Measurements from ENCODE around the gene CTIF. TPM values are rescaled to one million over a fixed set of nuclear protein-coding genes. Genes with fewer than 3 reads are reported as not detected.

Gene CTIF
- polyA plus RNA-seq, 2 donors: 11.8 to 22.7 TPM

DNA sequence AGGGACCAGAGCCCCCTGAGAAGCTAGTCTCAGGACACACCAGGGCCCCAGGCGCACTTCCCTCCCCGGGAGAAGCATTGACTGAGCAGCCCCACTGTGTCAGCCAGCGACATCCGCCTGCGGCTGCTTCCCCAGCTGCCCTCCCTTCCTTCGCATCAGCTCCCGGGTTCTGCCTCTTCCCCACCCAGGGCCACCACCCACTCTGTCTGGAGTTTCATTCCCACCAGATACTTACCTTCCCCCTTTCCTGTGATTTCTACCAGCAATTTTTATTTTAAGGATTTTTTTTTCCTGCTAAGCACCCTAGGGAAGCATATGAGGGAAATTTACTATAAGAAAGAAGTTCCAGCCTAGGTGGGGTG is 312.7 kb downstream of the CTIF start:
- Histone ChIP-seq H3K4me3 (ENCODE audit: low read depth in 1 of 2, low read length in 2 of 2) (no peak overlapping the region), H3K36me3 (ENCODE audit: control insufficient read depth in 2 of 2, insufficient read depth in 2 of 2, low read length in 1 of 2) (no peaks in the 10 kb centered on the region), H3K27me3 (ENCODE audit: control insufficient read depth in 1 of 2, insufficient read depth in 2 of 2, low read length in 2 of 2) (no peaks in the 10 kb centered on the region), H3K4me1 (ENCODE audit: control insufficient read depth in 2 of 2, insufficient read depth in 2 of 2, low read length in 1 of 2) (peaks cover 7 to 12% of the 10 kb centered on the region in 2 donors), H3K27ac (ENCODE audit: low read depth in 2 of 2, low read length in 1 of 2) (no peak overlapping the region), H3K9me3 (ENCODE audit: control insufficient read depth in 2 of 2, insufficient read depth in 1 of 2, low read depth in 1 of 2, low read length in 1 of 2) (no peaks in the 10 kb centered on the region)
- WGBS, 2 donors: 62 to 68% methylated on average over 7 of the region's 7 CpGs

DNA sequence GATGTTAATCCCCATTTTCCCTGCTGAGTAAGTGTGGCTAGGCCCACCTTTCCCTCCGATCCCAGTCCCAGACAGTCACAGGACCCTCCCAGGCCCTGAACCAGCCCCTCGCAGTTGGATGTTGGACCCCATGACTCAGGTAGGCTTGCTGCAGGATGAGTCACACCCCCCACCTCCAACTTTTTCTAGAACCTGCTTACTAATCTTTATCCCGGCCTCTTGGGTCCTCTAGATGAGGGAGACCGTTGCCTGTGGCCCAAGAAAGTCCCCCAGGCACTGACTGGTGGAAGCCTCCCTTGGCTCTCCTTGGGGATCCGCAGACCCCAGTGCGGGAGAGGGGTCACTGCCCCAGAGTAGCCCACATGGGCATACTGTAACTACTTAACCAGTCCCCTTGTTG is 313.5 kb downstream of the CTIF start:
- Histone ChIP-seq H3K4me1 (ENCODE audit: control insufficient read depth in 2 of 2, insufficient read depth in 2 of 2, low read length in 1 of 2) (peaks cover 7 to 12% of the 10 kb centered on the region in 2 donors), H3K9me3 (ENCODE audit: control insufficient read depth in 2 of 2, insufficient read depth in 1 of 2, low read depth in 1 of 2, low read length in 1 of 2) (no peaks in the 10 kb centered on the region), H3K4me3 (ENCODE audit: low read depth in 1 of 2, low read length in 2 of 2) (no peak overlapping the region), H3K27ac (ENCODE audit: low read depth in 2 of 2, low read length in 1 of 2) (no peak overlapping the region), H3K27me3 (ENCODE audit: control insufficient read depth in 1 of 2, insufficient read depth in 2 of 2, low read length in 2 of 2) (no peaks in the 10 kb centered on the region), H3K36me3 (ENCODE audit: control insufficient read depth in 2 of 2, insufficient read depth in 2 of 2, low read length in 1 of 2) (peaks cover 0 to under 1% of the 10 kb centered on the region in 2 donors)
- 90 to 95% methylated on average over 6 of the region's 6 CpGs for WGBS, 2 donors

DNA sequence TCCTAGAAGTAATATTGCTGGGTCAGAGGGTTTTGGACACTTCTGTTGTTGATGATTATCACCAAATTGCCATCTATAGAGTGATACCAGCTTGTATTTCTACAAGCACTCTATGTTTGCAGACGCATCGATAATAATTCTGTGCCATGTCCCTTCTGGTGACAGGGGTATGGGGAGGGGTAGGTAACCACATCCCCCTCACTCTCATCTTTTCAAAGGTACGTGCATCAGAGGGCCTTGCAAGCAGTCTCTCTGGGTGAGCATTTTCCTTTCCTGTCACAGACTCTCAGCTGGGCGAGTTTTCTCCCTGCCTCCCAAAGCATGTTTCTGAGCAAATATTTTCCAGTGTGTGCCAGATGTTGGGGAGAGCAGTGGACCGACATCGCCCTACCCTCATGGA is 314.0 kb downstream of the CTIF start:
- Histone ChIP-seq H3K27me3 (ENCODE audit: control insufficient read depth in 1 of 2, insufficient read depth in 2 of 2, low read length in 2 of 2) (no peaks in the 10 kb centered on the region), H3K4me1 (ENCODE audit: control insufficient read depth in 2 of 2, insufficient read depth in 2 of 2, low read length in 1 of 2) (peaks cover 6 to 10% of the 10 kb centered on the region in 2 donors), H3K9me3 (ENCODE audit: control insufficient read depth in 2 of 2, insufficient read depth in 1 of 2, low read depth in 1 of 2, low read length in 1 of 2) (no peaks in the 10 kb centered on the region), H3K36me3 (ENCODE audit: control insufficient read depth in 2 of 2, insufficient read depth in 2 of 2, low read length in 1 of 2) (peaks cover 2 to 3% of the 10 kb centered on the region in 2 donors), H3K4me3 (ENCODE audit: low read depth in 1 of 2, low read length in 2 of 2) (no peak overlapping the region), H3K27ac (ENCODE audit: low read depth in 2 of 2, low read length in 1 of 2) (no peak overlapping the region)
- 86 to 94% methylated on average over 6 of the region's 6 CpGs for WGBS, 2 donors

DNA sequence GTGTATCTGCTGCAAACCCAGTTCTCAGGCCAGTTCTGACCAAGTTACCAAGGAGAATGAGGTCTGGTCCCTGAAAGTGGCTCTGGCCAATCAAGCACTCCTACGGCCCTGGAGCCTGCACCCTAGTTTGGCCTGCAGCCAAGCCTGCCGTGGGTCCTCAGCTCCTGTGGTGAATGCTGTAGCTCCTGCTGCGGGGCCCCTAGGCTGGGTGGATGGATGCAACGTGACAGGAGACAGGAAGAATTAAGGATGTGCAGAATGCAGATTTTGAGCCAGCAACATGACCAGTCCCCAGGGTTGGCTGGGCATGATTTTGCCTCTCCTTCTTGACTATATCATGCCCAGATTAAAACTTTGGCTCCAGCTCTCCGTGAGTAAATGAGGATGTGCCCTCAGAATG is 314.8 kb downstream of the CTIF start:
- WGBS, 2 donors: 47 to 68% methylated on average over 5 of the region's 5 CpGs
- peaks cover 2 to 3% of the 10 kb centered on the region in 2 donors for H3K36me3 ChIP-seq (ENCODE audit: control insufficient read depth in 2 of 2, insufficient read depth in 2 of 2, low read length in 1 of 2)
- no peaks in the 10 kb centered on the region for H3K9me3 ChIP-seq (ENCODE audit: control insufficient read depth in 2 of 2, insufficient read depth in 1 of 2, low read depth in 1 of 2, low read length in 1 of 2)

DNA sequence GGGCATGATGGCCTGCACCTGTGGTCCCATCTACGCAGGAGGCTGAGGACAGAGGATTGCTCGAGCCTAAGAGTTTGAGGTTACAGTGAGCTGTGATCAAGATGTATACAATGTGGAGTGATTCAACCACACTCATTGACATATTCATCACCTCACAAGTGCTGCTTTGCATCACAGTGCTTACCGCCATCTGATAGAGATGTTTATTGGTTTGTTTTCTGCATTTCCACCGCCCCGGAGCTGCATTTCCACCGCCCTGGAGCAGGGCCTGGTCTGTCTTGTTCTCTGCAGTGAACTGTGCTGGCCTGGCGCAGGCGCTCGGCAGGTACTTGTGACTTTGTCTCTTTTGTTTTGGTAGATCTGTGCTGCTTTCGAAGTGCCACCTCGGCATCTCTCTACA is 315.9 kb downstream of the CTIF start:
- Histone ChIP-seq H3K4me1 (ENCODE audit: control insufficient read depth in 2 of 2, insufficient read depth in 2 of 2, low read length in 1 of 2) (no peaks in the 10 kb centered on the region), H3K9me3 (ENCODE audit: control insufficient read depth in 2 of 2, insufficient read depth in 1 of 2, low read depth in 1 of 2, low read length in 1 of 2) (no peaks in the 10 kb centered on the region), H3K4me3 (ENCODE audit: low read depth in 1 of 2, low read length in 2 of 2) (no peak overlapping the region), H3K27ac (ENCODE audit: low read depth in 2 of 2, low read length in 1 of 2) (no peak overlapping the region), H3K27me3 (ENCODE audit: control insufficient read depth in 1 of 2, insufficient read depth in 2 of 2, low read length in 2 of 2) (no peaks in the 10 kb centered on the region), H3K36me3 (ENCODE audit: control insufficient read depth in 2 of 2, insufficient read depth in 2 of 2, low read length in 1 of 2) (peaks cover 2 to 3% of the 10 kb centered on the region in 2 donors)
- 87 to 91% methylated on average over 11 of the region's 11 CpGs for WGBS, 2 donors

More for the DNA sequence above, 314.8 kb downstream of the CTIF start:
- H3K4me3 ChIP-seq (ENCODE audit: low read depth in 1 of 2, low read length in 2 of 2): no peak overlapping the region
- no peak overlapping the region for H3K27ac ChIP-seq (ENCODE audit: low read depth in 2 of 2, low read length in 1 of 2)
- peaks cover 0 to 2% of the 10 kb centered on the region in 2 donors for H3K4me1 ChIP-seq (ENCODE audit: control insufficient read depth in 2 of 2, insufficient read depth in 2 of 2, low read length in 1 of 2)
- no peaks in the 10 kb centered on the region for H3K27me3 ChIP-seq (ENCODE audit: control insufficient read depth in 1 of 2, insufficient read depth in 2 of 2, low read length in 2 of 2)

DNA sequence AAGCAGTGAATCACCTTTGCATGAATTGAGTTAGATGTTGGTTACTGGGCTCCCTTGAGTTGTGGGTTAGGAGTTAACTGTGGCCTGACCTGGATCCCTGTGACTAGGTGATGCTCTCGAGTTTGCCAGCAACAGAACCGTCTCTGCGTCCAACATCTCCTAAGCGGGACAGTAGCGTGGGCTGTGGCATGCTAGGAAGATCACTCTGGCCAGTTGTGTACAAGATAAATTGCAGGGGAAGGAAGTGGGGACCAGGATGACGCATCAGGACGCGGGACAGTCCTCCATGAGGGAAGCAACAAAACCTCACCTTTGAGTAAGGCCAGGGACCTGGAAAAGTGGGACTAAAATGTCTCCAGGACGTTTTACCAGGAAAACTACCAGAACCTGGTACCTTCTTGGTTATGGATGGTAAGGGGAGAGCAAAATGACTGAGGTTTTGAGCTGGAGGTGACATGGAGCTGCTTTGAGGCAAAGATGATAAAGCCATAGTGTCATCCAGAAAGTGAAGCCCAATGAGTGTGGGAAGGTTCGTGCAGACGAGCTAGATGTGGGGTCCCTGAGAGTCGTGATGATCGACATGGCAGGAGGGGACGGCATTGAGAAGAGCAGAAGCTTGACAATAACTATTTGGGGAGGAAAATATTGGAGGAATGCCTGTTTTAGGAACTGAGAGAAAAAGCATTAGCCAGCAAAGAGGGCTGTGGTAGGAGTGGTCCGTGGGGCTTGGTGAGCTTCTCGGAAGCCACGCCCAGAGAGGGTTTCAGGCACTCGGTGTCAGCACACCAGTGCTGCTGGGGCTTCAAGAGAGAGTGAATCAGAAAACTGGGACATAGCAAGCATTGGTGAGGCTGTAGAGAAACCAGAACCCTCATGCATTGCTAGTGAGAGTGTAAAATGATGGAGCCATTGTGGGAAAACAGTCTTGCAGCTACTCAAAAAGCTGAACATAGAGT is 316.9 kb downstream of the CTIF start:
- no peaks in the 10 kb centered on the region for H3K27me3 ChIP-seq (ENCODE audit: control insufficient read depth in 1 of 2, insufficient read depth in 2 of 2, low read length in 2 of 2)
- no peaks in the 10 kb centered on the region for H3K9me3 ChIP-seq (ENCODE audit: control insufficient read depth in 2 of 2, insufficient read depth in 1 of 2, low read depth in 1 of 2, low read length in 1 of 2)
- H3K4me1 ChIP-seq (ENCODE audit: control insufficient read depth in 2 of 2, insufficient read depth in 2 of 2, low read length in 1 of 2): no peaks in the 10 kb centered on the region
- no peak overlapping the region for H3K4me3 ChIP-seq (ENCODE audit: low read depth in 1 of 2, low read length in 2 of 2)
- H3K27ac ChIP-seq (ENCODE audit: low read depth in 2 of 2, low read length in 1 of 2): no peak overlapping the region
- peaks cover 2 to 3% of the 10 kb centered on the region in 2 donors for H3K36me3 ChIP-seq (ENCODE audit: control insufficient read depth in 2 of 2, insufficient read depth in 2 of 2, low read length in 1 of 2)
- 79 to 82% methylated on average over 18 of the region's 18 CpGs for WGBS, 2 donors

DNA sequence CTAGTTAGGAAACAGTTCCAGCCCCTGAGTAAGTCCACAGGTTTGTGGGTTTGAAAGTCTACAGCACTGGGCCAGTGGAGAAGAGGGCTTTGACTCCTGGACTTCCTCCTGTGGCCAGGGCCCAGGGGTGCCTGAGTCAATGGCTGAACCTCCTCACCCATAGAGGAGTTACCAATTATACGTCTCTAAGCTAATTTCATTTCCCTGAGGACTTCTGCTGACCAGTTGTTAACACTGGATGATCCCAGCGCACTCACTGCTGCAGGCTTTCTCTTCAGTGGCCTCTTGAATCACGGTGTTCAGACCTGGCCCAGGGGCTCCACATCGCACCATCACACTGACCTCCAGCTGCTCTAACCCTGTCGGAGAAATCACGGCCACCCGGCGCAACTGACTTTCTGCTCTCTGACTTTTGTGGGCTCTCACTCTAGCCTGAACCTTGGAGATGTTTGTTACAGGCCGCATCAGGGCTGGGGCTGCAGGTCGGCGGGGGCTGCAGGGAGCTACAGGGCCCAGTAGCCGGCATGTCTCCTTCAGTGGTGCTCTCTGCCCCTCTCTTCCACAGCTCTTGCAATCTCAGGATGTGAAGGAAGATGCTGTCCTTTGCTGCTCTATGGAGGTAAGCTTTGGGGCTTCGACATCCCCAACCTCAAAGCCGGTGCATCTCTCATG is 318.3 kb downstream of the CTIF start:
- H3K4me1 ChIP-seq (ENCODE audit: control insufficient read depth in 2 of 2, insufficient read depth in 2 of 2, low read length in 1 of 2): no peaks in the 10 kb centered on the region
- 97% methylated on average over 14 of the region's 14 CpGs for WGBS, 2 donors
- H3K27me3 ChIP-seq (ENCODE audit: control insufficient read depth in 1 of 2, insufficient read depth in 2 of 2, low read length in 2 of 2): no peaks in the 10 kb centered on the region
- H3K4me3 ChIP-seq (ENCODE audit: low read depth in 1 of 2, low read length in 2 of 2): no peak overlapping the region
- no peak overlapping the region for H3K27ac ChIP-seq (ENCODE audit: low read depth in 2 of 2, low read length in 1 of 2)
- peaks cover 2 to 3% of the 10 kb centered on the region in 2 donors for H3K36me3 ChIP-seq (ENCODE audit: control insufficient read depth in 2 of 2, insufficient read depth in 2 of 2, low read length in 1 of 2)
- H3K9me3 ChIP-seq (ENCODE audit: control insufficient read depth in 2 of 2, insufficient read depth in 1 of 2, low read depth in 1 of 2, low read length in 1 of 2): no peaks in the 10 kb centered on the region

DNA sequence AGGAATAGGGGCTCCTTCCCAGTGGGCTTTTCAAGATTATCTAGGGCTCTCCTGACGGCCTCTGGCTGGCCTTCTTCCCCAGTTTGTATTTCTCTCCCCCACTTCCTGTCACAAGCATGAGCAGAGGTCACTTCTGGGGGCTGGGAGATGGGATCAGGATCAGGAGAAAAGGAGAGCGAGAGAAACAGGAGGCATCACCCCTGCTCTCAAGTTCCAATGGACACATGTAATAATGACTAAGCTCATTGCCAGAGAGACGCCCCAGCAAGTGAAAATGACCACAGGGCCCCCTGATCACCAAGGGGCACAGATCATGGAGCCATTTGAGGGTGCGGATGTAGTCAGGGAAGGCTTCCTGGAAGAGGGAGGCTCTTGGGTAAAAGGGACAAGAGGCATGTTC is 319.8 kb downstream of the CTIF start:
- H3K9me3 ChIP-seq (ENCODE audit: control insufficient read depth in 2 of 2, insufficient read depth in 1 of 2, low read depth in 1 of 2, low read length in 1 of 2): no peaks in the 10 kb centered on the region
- no peak overlapping the region for H3K27ac ChIP-seq (ENCODE audit: low read depth in 2 of 2, low read length in 1 of 2)
- 94 to 95% methylated on average over 4 of the region's 4 CpGs for WGBS, 2 donors
- peaks cover 2 to 3% of the 10 kb centered on the region in 2 donors for H3K36me3 ChIP-seq (ENCODE audit: control insufficient read depth in 2 of 2, insufficient read depth in 2 of 2, low read length in 1 of 2)
- no peak overlapping the region for H3K4me3 ChIP-seq (ENCODE audit: low read depth in 1 of 2, low read length in 2 of 2)
- no peaks in the 10 kb centered on the region for H3K4me1 ChIP-seq (ENCODE audit: control insufficient read depth in 2 of 2, insufficient read depth in 2 of 2, low read length in 1 of 2)
- no peaks in the 10 kb centered on the region for H3K27me3 ChIP-seq (ENCODE audit: control insufficient read depth in 1 of 2, insufficient read depth in 2 of 2, low read length in 2 of 2)

GRCh38 chr18:48859311-48860268 is 320.8 kb downstream of the CTIF start:
- Histone ChIP-seq H3K36me3 (ENCODE audit: control insufficient read depth in 2 of 2, insufficient read depth in 2 of 2, low read length in 1 of 2) (peaks cover 2 to 3% of the 10 kb centered on the region in 2 donors), H3K27ac (ENCODE audit: low read depth in 2 of 2, low read length in 1 of 2) (no peak overlapping the region), H3K27me3 (ENCODE audit: control insufficient read depth in 1 of 2, insufficient read depth in 2 of 2, low read length in 2 of 2) (no peaks in the 10 kb centered on the region), H3K4me3 (ENCODE audit: low read depth in 1 of 2, low read length in 2 of 2) (no peak overlapping the region), H3K9me3 (ENCODE audit: control insufficient read depth in 2 of 2, insufficient read depth in 1 of 2, low read depth in 1 of 2, low read length in 1 of 2) (no peaks in the 10 kb centered on the region), H3K4me1 (ENCODE audit: control insufficient read depth in 2 of 2, insufficient read depth in 2 of 2, low read length in 1 of 2) (no peaks in the 10 kb centered on the region)
- WGBS, 2 donors: 81 to 84% methylated on average over 40 to 43 of the region's 43 CpGs
